Measurements from ENCODE around the gene OR51A4. TPM values are rescaled to one million over a fixed set of nuclear protein-coding genes. Genes with fewer than 3 reads are reported as not detected.
"Not testable (repeated sequence)": the region's sequence is repeated elsewhere in the genome, so short reads cannot be mapped to it uniquely, and the experiment has no call there.

The OR51A4 gene
- total and polyA plus RNA-seq, 10 of the 15 experiments (the other 5 are each of a cell fraction or from before 2014, with no cell fraction given), result not detected

DNA sequence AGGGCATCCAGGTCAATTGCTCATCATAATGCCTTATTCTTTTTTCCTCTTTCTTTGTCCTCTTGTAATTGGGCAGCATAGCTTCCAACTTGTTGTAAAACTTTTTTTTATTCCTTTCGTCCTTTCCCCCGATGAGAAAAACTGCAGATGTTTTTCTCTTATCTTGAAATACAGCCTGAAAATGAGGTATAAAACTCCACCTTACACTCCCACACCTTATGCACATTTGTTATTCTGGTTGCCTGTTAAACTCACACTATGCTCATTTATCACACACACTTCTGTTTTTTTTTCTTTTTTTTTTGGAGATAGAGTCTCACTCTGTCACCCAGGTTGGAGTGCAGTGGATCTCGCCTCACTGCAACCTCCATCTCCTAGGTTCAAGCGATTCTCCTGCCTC, 10.0 kb upstream of the OR51A4 start:
- no TSS peak for BruUV-seq (replicated peaks)
- in situ Hi-C loops (cut with MboI) (no loop called here), intact Hi-C loops (cut with micrococcal nuclease; ENCODE audit: unreplicated experiment) (no loop called here)
- no peaks in the 10 kb centered on the region for H3K36me3 ChIP-seq (ENCODE audit: control insufficient read depth in 2 of 2, insufficient read depth in 2 of 2, low read length in 1 of 2)
- TF ChIP-seq, protein P1, sequence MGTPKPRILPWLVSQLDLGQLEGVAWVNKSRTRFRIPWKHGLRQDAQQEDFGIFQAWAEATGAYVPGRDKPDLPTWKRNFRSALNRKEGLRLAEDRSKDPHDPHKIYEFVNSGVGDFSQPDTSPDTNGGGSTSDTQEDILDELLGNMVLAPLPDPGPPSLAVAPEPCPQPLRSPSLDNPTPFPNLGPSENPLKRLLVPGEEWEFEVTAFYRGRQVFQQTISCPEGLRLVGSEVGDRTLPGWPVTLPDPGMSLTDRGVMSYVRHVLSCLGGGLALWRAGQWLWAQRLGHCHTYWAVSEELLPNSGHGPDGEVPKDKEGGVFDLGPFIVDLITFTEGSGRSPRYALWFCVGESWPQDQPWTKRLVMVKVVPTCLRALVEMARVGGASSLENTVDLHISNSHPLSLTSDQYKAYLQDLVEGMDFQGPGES (IDR thresholded peaks at IDR 0.05), result no peak
- no peak for TF ChIP-seq POLR2AphosphoS5 (IDR thresholded peaks at IDR 0.05; ENCODE audit: low read length)
- H3K27ac ChIP-seq (ENCODE audit: control insufficient read depth, insufficient read depth), result no peak overlapping the region
- no peak overlapping the region for H2AFZ ChIP-seq (ENCODE audit: control insufficient read depth, low read depth, low read length)
- H3K4me2 ChIP-seq (ENCODE audit: control insufficient read depth, insufficient read depth), result no peak overlapping the region
- H3K27me3 ChIP-seq (replicated peaks in 1 of 2; ENCODE audit: control insufficient read depth in 2 of 2, insufficient read depth in 2 of 2, low read length in 1 of 2), result no peaks in the 10 kb centered on the region
- ChIA-PET RAD21 (ENCODE audit: unreplicated experiment) (no interaction called here), SMC1A (ENCODE audit: uncharacterized antibody, unreplicated experiment) (interaction anchor here (1.1 kb wide), 1 partner anchor 12 kb away, joined by 3 read pairs; no protein-coding TSS in a partner anchor), CTCF (no interaction called here), POLR2A (no interaction called here)
- H3K9me3 ChIP-seq (replicated peaks; ENCODE audit: control insufficient read depth, insufficient read depth, low read length), result no peaks in the 10 kb centered on the region
- H4K20me1 ChIP-seq (ENCODE audit: control insufficient read depth, insufficient read depth), result no peaks in the 10 kb centered on the region
- no peak for ATAC-seq
- H3K79me2 ChIP-seq (ENCODE audit: control insufficient read depth, insufficient read depth, low read length), result no peaks in the 10 kb centered on the region
- no peak overlapping the region for H3K9ac ChIP-seq (ENCODE audit: control insufficient read depth, insufficient read depth, low read length)
- H3K4me3 ChIP-seq, result no peak overlapping the region
- no peak for FAIRE-seq
- DNase-seq (ENCODE audit: low read depth, low spot score), result no peak
- no peaks in the 10 kb centered on the region for H3K4me1 ChIP-seq (ENCODE audit: control insufficient read depth, insufficient read depth, low read length)
- 55% methylated on average over 4 of the region's 4 CpGs for WGBS (ENCODE audit: insufficient coverage, insufficient replicate concordance, low lambda C conversion rate, missing lambda C conversion rate)

- H2AFZ ChIP-seq (ENCODE audit: control insufficient read depth, low read depth, low read length); H3K27ac ChIP-seq (ENCODE audit: control insufficient read depth, insufficient read depth); H3K9ac ChIP-seq (ENCODE audit: control insufficient read depth, insufficient read depth, low read length); H3K4me3 ChIP-seq; H3K4me2 ChIP-seq (ENCODE audit: control insufficient read depth, insufficient read depth); H4K20me1 ChIP-seq (ENCODE audit: control insufficient read depth, insufficient read depth); DNase-seq (ENCODE audit: low read depth, low spot score); H3K27me3 ChIP-seq (replicated peaks in 1 of 2; ENCODE audit: control insufficient read depth in 2 of 2, insufficient read depth in 2 of 2, low read length in 1 of 2); H3K4me1 ChIP-seq (ENCODE audit: control insufficient read depth, insufficient read depth, low read length); H3K36me3 ChIP-seq (ENCODE audit: control insufficient read depth in 2 of 2, insufficient read depth in 2 of 2, low read length in 1 of 2); POLR2A ChIA-PET; RAD21 ChIA-PET (ENCODE audit: unreplicated experiment); ATAC-seq; H3K9me3 ChIP-seq (replicated peaks; ENCODE audit: control insufficient read depth, insufficient read depth, low read length); BruUV-seq (replicated peaks); SMC1A ChIA-PET (ENCODE audit: uncharacterized antibody, unreplicated experiment); in situ Hi-C loops (cut with MboI); CTCF ChIA-PET; FAIRE-seq; H3K79me2 ChIP-seq (ENCODE audit: control insufficient read depth, insufficient read depth, low read length); intact Hi-C loops (cut with micrococcal nuclease; ENCODE audit: unreplicated experiment): not testable (repeated sequence)
- 2% methylated on average over 2 of the region's 2 CpGs for WGBS (ENCODE audit: insufficient coverage, insufficient replicate concordance, low lambda C conversion rate, missing lambda C conversion rate)
Observed at GRCh38 chr11:4955613-4956012, 8.2 kb upstream of the OR51A4 start, which contains the start of gene OR51A2. Gene OR51A2, minus strand, starts transcription at chr11:4955713. Its CDS starts 0 bp downstream, at chr11:4955713.

Measured in GM12878 (cell line).